Measurements from ENCODE around the gene CCN5.

DNA sequence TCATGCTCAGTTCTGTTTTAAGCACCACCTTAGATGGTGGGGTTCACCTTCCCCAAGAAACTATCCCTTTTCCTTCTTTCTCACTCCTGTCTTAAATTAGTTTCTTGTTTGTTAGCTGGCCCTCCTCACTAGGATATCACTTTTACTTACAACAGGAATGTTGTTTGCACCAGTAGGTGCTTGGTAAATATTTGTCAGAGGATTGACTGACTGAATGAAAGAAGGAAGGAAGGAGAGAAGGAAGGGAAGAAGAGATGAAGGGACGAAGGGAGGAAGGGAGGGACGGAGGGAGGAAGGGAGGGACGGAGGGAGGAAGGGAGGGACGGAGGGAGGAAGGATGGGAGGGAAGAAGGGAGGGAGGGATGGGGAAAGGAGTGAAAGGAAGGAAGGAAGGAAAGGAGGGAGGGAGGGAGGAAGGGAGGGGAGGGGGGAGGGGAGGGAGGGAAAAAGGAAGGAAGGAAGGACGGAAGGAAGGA is 30.0 kb downstream of the CCN5 start:
- TF ChIP-seq, protein P1, sequence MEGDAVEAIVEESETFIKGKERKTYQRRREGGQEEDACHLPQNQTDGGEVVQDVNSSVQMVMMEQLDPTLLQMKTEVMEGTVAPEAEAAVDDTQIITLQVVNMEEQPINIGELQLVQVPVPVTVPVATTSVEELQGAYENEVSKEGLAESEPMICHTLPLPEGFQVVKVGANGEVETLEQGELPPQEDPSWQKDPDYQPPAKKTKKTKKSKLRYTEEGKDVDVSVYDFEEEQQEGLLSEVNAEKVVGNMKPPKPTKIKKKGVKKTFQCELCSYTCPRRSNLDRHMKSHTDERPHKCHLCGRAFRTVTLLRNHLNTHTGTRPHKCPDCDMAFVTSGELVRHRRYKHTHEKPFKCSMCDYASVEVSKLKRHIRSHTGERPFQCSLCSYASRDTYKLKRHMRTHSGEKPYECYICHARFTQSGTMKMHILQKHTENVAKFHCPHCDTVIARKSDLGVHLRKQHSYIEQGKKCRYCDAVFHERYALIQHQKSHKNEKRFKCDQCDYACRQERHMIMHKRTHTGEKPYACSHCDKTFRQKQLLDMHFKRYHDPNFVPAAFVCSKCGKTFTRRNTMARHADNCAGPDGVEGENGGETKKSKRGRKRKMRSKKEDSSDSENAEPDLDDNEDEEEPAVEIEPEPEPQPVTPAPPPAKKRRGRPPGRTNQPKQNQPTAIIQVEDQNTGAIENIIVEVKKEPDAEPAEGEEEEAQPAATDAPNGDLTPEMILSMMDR (IDR thresholded peaks at IDR 0.05) = no peak
- no peak for TF ChIP-seq POLR2AphosphoS5 (IDR thresholded peaks at IDR 0.05)

All from breast epithelium (tissue), 3 donors.